ENCODE data around the gene CAPS2.

GRCh38 chr12:75257510-75257909, 72.6 kb downstream of the CAPS2 start:
- TF ChIP-seq POLR2A (IDR thresholded peaks at IDR 0.05; ENCODE audit: low read length) (no peak), GATA1 (IDR thresholded peaks at IDR 0.05; ENCODE audit: low read depth, low read length) (no peak)
